GM21390 (cell line): ENCODE measurements around the gene TMEM131L.

Source experiments
- ATAC-seq: cut with Tn5 transposase; IDR thresholded peaks from one replicate; pipeline ENCODE4 v1.9.1; 2021; ENCODE audit not compliant: unreplicated experiment

The TMEM131L gene

DNA sequence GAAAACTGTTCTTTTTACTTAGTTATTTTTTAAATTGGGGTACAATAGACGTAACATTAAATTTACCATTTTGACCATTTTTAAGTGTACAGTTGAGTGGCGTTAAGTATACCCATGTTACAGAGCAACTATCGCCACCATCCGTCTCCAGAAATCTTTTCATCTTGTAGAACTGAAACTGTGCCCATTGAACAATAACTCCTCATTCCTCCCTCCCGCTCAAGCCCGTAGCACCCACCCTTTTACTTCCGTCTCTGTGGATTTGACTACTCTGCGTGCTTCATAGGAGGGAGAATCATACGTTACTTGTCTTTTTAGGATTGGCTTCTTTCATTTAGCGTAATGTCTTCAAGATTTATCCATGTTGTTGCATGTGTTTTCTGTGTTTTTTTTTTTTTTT lies 55.3 kb downstream of the TMEM131L start:
- peak; percentile 18 for ATAC-seq

DNA sequence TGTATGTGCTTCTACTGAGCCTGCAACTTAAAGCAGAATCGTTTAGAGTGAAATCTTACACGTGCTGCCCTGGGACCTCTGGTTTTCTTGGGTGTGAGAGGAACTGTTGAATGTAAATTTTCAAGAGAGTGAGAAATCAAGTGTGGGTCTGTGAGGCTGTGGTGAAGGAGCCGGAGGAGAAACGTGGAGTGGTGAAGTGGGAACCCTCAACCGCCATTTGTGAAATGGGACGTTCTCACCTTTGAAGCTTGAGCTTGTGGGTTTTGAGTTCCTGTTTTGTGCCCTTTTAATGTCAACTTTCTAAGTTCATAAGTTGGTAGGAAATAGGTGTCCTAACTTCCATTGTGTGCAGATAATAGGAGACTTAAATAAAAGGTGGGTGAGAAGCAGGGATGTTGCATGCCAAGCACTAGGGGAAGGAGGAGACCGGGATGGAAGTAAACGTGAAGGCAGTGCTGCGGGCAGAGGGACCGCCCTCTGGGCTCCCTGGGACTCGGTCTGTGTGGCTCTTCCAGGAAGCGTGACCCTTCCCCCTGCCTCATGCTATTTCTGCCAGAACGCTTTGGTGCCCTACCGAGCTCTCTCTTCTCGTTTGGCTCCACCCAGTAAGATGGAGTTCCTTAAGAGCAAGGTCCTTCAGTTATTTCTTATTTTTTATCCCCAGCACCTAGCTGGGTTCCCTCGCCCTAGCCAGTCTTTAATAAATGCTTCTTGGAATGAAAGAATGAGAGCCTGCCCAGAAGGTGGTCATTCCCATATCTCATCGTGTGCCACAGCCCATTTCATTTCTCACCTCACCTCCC lies 56.0 kb downstream of the TMEM131L start:
- peak; percentile 32 for ATAC-seq

DNA sequence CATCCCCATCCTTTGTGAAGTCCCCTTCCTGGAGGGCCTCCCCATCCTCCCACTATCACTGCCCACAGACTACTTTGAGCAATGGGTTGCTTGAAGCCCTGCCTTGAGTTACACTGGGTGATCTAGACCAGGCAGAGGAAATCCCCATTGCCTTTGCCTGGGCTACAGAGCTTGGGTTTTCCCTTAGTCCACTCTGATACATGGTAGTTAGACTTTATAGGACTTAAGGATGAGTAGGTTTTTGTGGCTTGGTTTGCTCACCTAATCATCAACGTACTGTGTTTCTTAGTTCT lies 56.6 kb downstream of the TMEM131L start:
- peak; percentile 32 for ATAC-seq

DNA sequence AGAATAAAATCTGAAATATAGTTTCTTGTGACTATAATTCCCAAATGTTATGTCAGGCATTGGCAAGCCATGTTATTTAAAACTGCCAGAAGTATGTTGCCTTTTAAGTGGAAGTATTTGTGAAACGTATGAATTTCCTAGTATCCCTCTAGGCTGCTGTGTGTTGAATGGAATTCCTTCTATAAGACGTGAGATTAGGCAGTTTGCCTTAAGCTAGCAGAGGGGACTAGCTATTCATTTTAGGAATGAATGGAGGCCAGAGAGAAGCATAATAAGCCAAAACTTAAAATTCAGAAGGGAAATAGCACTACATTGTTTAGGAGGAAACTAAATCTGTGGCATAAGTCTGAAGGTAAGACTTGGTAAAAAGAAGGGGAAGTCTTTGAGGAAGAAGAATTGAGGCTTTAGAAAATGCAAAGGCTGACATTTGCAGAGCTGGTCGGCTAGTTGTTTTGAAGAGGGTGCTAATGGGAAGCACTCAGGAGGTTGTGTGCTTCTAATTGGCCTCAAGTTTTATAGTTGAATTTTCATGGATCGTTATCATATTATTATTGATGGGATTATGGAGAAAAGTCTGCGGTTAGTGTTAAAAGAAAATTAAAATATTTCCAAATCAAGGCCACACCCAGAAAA lies 57.1 kb downstream of the TMEM131L start:
- ATAC-seq = no peak

DNA sequence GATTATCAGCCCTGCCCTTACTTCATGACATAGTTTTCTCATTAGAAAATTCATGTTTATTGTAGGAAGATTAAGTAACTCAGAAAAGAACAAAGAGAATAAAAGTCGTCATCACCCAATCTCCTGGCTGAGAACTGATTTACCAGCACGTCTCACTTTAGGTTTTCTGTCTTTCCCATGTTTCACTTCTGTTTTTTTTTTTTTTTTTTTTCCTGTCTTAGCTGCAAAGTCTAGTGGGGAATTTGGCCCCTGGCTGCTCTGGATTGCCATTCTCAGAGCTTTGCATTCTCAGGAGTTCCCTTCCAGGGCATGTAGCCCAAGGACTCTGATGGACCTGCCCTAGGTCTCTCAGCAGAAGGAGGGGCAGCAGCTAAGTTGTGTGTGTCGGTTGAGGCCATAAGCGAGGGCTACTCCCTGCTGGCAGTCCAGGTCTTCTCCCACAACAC lies 57.8 kb downstream of the TMEM131L start:
- ATAC-seq = no peak

DNA sequence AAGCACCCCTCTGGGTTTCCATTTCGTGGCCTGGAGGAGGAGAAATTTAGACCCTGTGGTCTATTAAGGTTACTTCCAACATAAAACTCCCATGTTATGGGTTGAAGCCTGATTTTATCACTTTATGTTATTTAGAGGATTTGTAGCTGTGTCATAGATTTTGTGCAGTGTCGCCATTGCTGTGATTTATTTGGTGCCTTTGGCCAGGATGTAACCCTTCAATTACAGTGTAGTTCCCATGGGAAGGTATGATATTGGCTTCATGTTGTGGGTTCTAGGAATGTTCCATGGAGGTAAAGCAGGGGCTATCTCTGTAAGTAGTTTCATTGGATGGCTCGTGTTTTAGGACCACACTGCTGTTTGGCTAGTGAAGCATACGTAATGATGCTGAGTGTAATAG lies 58.5 kb downstream of the TMEM131L start:
- no peak for ATAC-seq

DNA sequence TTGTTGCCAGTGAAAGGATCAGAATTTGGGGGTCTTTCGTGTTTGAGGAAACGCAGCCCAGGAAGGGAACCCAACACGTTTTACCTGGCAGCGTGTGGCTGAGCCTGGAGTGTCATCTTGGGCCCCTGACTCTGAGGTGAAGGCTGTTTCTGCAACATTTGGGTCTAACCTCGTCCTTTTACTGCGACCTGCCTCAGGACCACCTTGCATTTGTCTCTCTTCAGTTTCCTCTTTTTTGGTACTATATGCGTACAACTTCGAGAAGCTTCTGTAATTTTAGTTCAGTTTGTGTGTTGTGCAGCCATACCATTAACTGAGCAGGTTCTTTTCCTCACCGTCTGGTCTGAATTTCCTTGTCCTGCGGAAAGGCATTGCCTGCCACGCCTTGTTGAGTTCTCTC lies 61.5 kb downstream of the TMEM131L start:
- no peak for ATAC-seq

DNA sequence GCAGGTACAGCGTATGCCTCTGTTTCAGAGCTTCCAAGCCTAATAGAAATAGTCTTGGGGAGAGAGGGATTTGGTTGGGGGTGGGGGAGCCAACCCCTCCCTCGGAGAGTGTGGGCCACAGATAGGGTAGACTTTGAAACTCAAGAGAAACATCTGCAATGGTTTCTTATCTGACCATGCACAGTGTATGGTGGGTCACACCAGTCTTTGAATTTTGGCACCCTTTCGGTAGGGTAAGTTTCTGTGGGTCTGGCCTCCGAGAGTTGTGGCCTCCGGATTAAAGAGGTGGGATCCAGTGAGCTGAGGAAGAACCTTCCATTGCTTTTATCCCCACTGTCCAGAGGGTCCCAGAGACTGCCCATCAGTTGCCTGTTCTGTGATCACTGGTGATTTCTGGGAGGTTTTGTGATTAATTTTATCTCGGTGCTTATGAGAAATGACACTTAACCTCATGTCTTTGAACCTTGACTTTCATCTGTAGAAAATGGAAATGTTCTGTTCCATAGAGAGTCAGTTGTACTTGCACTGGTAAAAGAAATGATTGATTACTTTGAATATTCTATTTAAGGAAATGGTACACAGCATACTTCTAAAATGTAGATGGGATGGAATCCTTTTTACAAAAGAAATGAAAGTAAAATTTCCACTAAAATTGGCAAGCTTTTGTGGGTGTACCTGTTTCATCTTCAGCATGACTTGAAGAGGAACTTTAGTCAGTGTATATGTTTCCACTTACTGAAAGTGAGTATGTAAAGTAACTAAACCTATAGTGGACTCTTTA lies 62.7 kb downstream of the TMEM131L start:
- ATAC-seq = peak; percentile 63

DNA sequence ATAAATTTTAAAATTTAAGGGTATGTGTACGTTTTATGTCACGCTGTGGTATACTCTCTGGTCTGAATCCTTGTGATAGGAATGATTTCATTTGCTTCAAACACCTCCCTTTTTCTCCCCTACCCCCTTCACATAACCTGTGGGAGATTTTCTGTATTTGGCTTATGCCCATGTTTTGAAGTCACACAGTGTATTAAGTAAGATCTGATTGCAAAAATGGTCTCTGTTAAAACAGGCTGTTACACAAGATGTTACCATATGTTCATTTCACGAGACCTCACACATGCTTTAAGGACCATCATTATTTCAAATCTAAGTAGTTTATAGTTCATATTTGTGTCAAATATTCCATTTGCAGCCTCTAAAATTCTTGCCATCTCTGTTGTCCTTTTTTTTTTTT lies 63.5 kb downstream of the TMEM131L start:
- no peak for ATAC-seq

DNA sequence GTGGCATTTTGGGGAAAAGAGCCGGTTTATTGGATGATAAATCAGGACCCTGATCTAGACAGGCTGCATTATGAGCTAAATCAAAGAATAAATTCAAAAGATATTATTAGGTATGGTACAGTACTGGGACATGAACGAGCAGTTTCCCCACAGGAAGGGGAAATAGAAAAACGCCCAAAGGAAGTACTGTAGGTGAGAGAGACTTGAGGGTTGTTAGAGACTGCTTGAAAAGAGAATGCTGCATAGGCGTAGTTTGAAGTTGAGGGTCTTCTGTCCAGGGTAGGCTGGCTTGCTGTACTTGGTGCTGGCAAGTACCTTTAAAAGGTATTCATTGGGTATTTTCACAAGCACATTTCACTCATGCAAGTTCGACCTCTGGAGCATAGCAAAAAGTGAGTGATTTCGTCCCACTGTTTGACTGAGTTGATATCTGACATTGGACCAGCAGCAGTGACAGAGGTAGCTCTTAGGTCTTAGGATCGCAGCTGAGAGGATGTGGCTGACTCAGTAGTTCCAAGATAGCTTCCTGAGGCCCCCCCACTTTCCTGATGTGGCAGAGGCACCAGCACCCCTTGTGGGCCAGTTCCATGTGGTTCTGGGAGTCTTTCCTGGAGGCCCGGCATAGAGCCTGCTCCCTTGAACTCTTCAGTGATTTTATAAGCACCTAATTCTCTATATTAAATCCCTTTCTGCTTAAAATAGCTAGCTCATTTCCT lies 64.3 kb downstream of the TMEM131L start:
- ATAC-seq = no peak

DNA sequence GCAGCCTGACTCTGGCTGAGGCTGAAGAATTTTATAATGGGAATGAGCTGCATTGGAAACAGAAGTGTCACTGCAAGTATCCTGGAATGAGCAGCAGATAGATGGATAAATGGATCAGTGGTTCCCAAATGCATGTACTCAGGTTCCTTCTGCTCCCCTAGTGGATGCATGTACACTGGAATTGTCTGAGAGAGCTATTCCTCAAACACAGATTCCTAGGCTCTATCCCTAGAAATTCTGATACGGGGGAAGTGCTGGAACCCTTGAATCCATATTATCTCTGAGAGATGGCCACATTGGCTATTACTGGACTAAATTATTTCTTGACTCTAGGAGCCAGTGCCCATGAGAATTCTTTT lies 64.8 kb downstream of the TMEM131L start:
- ATAC-seq = no peak

DNA sequence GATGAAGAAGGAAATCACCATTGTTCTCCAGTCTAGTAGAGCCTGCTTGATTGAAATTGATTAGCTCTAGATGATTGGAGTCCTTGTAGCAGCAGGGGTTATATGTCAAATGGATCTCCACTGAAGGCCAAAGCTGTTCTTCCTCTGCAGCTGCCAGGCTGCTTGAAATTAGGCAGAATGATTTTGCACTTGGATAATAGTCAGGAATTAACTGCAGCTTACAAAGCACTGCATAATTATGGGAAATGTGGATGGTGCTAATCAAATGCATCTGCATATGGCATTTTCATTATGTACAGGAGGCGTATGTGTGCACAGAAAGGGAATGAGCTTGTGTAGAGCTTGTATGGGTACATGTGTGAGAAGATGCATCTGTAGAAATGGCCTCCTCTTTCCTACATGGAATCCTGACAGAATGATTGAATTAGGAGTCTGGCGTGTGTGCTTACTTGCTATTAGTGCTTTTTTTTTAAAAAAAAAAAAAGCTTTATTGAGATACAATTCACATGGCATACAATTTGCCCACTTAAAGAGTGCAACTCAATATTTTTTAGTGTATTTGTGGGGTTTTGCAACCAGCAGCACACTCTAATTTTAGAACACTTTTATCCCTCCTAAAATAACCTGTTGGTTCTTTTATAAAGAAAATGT lies 65.9 kb downstream of the TMEM131L start:
- no peak for ATAC-seq

DNA sequence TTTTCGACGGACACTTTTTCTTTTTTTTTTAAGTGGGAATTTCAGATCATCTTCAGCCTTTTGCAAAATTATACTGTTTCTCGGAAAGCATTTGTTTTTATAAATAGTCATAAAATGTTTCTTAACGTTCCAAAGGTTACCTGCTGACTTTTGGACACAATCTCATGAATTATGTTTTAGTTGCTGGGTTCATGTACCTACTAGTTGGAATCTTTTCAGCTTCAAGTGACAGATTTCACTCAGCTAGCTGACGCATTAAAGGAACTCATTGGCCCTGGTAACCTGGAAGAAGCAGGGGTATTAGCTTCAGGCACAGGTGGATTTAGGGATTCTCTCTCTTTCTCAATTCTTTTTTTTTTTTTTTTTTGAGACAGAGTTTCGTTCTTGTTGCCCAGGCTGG lies 66.5 kb downstream of the TMEM131L start:
- no peak for ATAC-seq

DNA sequence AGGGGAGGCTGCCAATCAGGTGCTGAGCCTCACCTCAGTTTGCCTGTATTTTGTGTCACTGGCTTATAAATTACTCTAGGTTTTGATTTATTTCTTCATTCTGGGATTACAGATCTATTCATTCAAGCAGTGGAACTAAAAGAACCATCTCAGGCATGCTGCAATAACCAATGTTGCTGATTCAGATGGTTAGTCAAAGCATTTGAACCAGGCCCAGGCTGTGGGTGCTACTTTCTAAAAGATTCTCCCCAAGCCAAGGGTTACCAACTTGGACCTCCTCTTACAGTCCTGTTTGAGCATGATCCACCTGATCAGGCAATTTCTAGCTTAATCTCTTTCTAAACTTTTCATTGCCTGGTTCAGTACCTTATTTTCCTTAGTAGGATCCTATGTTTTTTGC lies 67.2 kb downstream of the TMEM131L start:
- ATAC-seq = no peak

DNA sequence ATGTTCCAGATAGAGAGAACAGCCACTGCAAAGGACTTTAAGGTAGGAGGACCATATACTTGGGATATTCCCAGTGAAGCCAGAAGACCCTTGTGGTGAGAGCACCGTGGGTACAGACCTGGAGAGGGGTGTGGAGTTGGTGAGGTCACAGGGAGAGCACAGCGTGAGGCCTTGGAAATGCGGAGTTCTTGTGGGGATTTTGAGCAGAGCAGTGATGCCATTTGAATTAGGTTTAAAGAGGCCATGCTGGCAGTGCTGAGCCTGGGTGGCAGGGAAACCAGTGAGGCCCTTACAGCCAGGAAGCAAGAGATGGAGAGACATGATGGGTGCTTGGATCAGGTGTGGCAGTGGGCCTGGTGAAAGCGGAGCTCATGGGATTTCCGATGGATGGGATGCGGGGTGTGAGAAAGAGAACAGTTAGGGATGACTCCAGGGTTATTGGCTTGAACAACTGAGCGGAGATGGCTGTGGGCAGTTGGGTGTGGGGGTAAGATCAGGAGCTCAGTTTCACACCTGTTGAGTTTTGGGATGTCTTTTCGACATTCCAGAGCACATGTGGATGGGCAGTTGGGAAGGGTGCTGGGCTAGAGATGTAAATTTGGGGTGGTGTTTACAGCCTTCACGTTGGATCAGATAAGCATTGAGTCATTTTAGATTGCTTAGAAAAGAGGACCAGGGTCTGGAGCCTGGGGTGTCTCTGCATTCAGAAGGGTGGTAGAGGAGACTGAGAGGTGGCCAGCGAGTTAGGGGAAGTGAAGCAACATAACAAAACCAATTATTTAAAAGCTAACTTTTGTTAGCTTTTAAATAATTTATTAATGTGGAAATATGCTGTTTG lies 68.9 kb downstream of the TMEM131L start:
- ATAC-seq = no peak

DNA sequence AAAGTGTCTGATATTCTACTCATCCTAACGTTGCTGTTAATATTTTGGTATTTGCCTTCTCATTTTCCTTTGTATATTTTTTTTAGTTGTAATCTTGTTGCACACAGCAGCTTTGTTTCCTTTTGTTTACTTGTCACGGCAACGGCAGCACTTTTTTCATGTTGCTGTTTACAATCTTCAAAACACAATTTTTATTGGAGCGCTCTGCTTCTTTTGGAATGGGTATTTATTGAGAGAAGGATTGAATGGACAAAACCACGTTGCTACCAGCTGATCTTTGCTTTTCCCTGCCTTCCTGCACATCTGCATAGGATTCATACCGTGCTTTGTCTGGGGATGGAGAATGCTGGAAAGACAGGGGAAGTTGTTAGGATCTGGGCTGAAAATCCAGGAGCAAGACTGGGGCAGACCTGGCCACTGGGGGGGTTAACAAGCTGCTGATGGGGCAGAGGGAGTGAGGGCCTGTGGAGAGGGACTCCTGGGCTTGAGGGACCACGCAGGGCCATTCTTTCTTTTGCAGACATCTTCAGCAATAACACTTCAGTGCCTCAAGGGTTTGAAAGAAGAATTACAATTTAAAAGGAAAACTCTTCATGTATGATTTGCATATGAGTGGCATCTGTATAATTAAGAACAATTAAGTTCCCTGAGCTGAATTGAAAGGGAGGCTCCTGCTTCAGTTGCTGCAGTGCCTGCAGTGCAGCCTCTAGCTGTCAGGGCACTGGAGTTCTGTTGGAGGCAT lies 69.8 kb downstream of the TMEM131L start:
- no peak for ATAC-seq

DNA sequence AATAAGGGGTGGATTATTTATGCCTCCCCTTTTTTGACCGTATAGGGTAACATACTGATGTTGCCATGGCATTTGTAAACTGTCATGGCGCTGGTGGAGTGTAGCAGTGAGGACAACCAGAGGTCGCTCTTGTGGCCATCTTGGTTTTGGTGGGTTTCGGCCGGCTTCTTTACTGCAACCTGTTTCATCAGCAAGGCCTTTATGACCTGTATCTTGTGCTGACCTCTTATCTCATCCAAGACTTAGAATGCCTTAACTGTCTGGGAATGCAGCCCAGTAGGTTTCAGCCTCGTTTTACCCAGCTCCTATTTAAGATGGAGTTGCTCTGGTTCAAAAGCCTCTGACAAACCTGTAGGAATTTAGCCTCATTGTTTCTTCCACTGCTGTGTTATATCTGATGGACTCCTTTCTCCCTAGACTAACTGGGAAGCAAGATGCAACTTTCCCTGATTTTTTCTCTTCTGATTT lies 71.4 kb downstream of the TMEM131L start:
- no peak for ATAC-seq

DNA sequence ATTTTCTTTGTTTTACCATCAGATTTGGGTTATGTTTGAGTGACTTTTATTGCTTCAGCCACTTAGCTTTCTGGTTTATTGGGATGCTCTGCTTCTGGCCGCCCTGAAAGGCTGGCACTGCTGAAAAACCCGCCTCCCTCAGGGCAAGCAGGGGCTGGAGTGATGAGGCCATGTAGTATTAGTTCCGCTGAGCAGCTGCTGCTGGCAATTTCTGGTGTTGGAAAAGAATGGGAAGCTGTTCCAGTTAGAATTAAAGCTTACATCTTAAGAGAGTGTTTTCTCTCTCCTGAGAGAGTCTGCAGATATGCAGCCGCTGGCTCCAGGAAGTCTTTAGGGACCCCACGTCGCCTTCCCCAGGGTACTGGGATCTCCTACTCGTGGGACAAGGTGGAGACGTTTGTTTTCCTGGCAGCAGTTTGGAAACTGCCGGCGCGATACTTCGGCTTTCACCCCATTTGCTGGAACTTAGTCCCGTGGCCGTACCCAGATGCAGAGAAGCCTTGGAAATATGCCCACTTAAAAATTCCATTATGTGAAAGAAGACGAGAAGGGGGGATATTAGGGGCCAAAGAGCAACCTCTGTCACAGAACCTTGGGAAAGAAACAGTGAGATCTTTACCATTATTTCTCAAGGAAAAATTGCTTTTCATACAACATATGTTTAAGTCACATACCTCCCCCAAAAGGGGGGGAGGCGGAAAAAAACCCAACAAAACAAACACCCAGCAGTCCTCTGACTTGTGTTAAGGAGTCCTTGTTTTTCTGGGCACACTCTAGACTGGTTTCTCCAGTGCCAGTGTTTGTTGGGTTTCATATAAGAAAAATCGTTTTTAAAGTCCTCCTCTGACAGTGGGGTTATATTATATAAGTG lies 72.6 kb downstream of the TMEM131L start:
- no peak for ATAC-seq
